NCI-H128 (cell line): ENCODE results near the gene TLL2.

Source experiments
- DNase-seq: peaks from one replicate; lab custom pipeline; 2025; ENCODE audit not compliant: unreplicated experiment; lab: John Stamatoyannopoulos, UW

Gene TLL2

DNA sequence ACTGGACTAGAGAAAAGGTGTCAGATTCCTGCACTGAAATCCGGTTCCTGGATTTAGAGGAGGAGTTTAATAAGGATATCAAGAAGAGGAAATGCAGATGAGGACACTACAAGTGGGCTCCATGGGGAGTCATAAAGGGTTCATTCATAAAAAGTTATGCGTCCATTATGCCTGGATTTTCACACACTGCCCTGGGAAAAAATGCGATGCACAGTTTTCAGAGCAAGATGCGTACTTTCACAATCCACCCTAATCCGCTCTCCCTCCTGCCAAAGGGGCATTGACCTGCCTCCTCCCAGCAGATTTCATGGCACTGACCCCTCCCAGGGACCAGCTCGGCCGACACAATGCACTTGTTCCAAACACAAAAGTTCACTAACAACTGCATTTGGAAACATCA lies 112.7 kb downstream of the TLL2 start:
- DNase-seq, result no peak

DNA sequence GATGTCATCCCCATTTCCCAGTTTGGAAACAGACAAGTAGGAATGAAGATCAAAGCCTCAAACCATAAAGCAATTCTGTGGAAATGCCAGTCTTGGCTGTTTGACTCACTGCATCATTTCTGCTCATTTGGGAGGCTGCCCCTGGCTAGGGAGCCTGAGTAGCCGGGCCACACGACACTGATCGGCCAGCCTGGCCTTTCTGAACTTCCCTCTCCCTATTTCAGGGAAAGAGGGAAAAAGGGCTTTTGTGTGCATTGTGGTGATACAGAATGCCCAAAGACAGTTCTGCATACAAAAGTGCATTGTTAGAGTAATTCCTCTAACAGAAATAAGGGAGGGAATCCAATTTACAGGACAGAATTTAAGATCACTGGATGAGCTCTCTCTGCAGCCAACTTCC lies 113.3 kb downstream of the TLL2 start:
- no peak for DNase-seq

DNA sequence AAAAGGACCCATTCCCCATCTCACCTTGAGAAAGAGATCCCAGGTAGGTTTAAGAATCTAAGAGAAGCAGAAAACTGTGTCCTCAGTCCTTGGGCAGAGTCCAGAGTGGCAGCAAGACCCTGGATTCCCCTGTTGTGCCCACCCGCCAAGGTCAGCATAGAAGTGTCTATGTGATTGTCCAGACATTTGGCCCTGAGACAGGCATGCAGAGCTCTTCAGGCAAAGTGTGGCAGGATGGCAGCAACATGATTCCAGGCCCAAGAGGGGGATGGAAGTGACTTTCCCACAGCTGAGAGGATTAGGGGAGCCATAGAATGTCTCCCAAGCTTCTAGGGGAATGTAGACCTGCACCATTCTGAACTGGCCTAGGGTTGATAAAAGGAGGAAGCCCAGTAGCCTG lies 115.8 kb downstream of the TLL2 start:
- DNase-seq, result no peak

DNA sequence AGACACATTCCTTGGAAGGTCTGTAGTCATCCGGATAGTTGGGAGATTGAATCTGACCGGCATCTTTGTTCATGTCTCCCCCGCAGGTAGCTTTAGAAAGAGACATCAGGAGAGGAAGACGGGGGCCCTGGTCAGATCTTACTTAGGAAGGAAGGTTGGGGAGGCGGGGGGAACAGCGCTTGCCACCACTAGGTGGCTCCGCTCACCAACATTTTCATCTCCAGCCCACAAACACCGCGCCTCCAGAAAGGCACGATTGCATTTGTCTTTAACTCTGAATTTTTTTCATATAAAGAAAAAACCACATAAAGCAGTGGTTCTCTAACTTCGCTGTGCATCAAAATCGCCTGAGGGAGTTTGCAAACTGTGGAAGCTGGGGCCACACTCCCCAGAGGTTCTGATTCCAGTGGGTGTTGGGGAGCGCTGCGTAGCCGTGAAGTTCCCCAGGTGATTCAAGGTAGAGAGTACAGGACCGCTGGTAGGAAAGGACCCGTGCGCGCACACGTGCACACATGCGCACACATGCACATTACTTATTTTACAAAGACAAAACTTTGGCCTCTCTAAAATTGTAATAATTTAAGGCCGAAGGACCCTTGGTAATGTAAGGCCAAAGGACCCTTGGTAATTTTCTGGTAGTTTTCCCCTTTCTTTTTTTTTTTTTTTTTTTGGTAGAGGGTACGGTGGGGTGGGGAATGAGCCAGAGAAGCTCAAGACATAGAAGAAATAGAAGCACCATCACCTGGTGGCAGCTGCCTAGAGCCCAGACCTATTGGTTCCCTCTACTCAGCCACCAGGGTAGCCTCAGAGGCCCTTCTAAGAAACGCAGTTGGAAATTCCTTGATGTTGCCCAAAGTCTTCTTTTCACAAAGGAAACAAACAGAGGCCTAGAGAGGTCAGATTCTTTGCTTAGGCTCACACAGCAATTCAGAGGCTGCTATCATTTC lies 117.5 kb downstream of the TLL2 start:
- peak; percentile 3 for DNase-seq

DNA sequence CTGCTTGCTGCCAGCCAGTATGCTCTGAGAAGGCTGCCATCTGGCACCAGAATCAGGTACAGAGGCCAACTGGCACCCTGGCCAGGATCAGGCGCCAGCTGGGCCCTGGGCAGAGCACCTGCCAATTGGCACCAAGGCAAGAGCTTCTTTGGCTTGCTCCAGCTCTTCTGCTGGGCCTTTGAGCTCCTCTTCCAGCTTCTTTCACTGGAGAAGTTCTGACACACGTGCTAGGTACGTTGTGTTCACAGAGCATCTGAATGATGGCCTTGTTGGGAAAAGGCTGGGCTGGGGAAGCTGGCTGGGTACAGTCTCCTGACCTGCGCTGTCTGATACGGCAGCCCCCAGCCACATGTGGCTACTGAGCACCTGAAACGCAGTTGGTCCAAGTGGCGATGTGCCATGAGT lies 123.3 kb downstream of the TLL2 start:
- no peak for DNase-seq

DNA sequence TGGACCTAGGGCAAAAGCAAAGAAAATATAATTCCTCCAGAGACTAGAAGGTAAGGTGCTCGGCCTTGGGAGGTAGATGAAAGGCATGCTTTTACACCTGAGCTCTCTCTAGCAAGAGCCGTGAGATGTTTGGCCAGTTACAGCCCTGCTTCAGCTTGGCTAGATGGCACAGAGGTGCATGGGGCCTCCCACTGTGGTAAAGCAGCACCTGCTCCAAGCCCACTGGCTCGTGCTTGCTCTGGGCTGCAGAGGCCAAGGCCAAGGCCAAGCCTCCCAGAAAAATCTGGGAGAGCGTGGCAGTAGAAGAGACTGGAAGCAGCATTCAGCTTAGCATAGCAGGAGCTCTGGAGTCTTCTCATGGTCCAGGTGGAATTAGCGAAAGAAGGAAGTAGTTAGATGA lies 123.9 kb downstream of the TLL2 start:
- no peak for DNase-seq

DNA sequence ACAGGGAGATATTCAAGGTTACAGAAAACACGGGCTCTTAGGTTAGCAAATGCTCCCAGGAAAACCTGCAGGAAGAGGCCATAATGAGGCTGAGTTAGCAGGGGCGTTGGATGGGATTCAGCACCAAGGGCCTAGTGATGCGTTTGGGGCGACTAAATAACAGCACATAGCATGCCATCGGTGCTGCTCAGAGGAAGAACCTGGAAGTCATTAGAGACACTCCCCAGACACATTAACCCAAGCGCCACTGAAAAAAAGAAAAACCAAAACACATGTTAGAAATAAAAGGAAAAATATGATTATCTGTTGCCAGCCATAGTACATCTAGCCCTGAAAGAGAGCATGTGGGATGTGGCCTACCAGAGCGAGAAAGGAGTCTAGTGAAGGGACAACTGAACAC lies 126.1 kb downstream of the TLL2 start:
- DNase-seq, result no peak

DNA sequence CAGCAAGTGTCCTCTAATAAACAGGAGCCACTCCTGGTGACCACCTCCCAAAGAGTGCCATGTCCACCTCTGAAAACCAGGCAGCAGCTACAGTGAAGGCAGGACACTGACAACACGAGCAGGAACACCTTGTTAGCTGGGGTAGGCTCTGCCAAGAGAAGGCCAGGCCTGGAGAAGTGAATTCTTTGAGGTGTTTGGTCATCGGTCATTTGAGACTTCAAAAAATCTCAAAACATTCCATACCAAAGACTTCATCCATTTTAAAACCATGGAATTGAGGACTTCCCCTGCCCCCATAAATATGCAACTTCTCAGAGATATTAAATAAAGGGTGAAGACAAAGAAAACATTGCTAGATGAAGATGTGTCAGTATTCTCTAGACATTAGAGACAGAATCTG lies 126.6 kb downstream of the TLL2 start:
- DNase-seq, result no peak

DNA sequence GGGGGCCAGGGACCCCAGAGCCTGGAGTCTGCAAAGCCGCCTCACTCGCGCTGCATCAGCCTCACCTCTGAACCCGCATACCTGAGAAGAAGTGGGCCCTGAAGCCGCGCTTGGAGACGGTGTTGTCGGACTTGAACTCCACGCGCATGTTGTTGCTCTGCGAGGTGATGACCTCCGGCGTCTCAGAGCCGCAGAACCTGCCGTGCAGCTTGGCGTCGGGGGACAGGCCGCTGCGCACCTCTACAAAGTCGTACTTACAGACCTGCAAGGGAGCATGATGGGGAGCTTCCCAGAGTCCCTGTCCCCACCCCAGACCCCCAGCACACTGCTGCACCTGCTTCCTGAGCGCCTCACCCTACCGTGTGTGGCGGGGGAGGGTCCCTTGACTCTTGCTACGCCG lies 129.2 kb downstream of the TLL2 start:
- no peak for DNase-seq

DNA sequence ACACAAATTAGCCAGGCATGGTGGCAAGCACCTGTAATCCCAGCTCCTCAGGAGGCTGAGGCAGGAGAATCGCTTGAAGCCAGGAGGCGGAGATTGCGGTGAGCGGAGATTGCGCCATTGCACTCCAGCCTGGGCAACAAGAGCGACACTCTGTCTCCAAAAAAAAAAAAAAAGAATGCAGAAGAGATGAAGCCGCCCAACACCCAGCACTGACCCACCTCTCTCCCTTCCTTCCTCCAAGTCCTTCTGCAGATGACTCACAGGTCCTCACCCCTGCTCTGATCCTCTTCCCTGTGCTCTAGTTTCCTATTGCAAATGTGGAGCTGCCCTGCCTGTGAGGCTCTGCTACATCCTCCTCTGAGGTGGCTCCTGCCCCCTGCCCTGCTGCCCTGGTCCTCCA lies 132.9 kb downstream of the TLL2 start:
- DNase-seq, result no peak

DNA sequence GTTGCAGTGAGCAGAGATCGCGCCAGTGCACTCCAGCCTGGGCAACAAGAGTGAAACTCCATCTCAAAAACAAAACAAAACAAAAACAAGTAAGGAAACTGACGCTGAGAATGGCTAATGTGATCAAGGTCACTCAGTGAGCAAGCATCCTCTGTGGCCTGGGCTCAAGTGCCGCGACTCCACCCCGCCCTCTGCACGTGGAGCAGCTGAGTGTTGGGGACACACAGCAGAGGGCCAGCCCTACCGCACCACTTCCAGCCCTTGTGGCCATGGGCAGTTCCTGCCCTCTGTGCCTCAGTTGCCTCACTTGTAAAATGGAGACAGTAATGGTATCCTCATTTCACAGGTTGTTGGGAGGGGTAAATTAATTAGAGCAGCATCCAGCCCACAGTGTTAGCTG lies 134.0 kb downstream of the TLL2 start:
- DNase-seq, result no peak

DNA sequence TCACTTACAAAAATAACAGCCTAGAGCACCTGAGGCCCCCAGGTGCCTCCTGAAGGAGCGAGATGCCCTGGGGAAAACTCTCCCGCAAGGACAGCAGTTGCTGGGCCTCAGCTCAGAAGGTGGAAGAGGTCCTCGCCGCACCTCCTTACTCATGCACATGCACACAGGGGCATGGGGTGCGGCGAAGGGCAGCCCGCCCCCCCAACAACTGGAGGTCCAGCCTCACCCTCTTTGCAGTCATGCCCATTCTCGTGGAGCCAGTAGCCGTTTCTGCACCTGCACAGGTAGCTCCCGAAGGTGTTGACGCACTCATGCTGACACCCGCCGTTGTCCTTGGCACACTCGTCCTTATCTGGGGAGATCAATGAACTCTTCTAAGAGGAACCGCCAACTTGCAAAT lies 135.0 kb downstream of the TLL2 start:
- no peak for DNase-seq

DNA sequence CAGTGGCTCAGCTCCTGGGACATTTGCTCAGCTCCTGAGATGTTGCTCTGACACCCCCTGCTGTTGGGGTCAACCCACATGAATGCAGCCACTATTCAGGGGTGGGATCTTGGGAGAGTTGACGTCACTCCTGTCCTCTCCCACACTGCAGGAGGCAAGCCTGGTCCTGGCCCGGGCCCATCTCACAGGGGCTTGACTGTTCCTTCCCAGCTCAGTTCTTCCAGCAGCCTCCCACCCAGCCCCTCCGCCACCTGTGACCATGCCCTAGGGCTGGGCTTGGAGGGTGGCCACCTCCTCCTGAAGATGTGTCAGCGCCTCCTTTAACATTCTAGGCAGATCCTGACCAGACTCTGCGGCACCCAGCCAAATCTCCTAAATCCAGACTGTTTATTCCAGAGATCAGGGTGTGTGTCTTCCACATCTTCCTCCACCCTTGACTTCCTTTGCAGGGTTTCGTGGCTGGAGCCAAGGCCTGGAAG lies 135.9 kb downstream of the TLL2 start:
- no peak for DNase-seq

DNA sequence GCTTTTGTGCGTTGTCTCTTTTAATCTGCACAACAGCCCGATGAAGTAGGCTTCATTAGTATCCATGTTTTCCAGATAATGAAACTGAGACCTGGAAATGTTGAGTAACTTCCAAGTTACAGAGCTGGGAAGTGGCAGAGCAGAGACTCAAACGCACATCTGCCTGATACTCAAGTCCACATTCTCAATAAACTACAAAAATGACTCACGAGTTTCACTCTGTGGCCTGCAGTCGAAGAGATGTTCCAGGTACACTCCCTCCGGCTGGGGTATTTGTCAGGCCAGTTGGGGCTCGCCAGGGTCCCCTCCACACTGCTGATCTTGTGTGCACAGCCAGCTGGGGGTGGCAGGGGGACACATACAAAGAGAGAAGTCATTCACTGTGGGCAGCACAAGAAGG lies 137.2 kb downstream of the TLL2 start:
- DNase-seq, result no peak

DNA sequence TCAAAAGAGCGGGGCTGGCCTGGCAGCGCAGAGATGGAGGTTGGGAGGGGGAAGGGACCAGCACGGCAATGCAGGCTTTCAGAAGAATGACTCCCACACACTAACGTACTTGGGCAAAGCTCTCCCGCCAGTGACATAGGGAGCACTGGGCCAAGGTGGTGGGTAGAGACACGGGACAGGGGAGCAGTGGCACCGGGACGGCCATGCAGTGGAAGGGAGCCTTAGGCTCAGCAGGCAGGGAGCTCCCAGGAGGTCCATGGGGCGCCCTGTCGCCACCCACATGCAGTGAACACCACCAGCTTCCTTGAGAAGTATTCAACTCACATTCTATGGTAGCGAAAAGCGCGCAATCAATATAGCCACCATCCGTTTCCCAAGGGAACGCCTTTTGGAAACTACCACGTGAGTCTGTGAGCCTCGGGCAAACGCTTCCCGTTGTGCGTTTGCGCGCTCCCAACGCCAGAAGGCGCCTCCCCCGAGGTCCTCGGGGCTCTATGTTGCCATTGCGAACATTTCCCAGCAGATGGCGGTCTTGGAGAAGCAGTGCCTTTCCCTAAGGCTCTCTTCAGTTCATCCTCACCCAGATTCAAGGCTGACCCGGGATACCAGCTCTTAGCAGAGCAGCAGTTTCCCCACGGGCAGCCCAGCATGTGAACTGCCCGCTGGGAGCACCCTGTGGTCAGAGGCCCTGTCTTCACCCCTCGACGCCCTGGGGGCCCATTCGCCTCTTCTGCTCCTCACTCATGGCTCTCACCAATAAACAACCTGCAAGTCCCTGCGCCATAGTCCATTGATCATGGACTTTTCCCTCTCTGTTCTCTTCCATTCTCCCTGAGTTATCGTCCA lies 138.5 kb downstream of the TLL2 start:
- DNase-seq, result peak; percentile 69

DNA sequence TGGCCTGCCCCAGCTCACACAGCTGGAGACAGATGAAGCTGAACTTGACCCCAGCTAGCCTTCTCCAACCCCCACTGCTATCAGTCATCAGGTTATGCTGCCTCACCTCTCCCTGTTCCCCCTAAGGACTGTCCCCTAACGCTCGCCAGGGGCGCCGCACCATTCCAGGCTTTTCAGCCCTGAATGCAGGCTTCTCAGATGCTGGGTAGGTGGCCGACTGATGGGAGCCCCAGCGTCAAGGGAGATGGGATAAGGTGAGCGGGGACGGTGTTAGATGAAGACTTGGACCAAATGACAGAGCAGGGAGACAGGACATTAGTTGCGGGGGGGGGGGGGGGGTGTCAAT lies 139.1 kb downstream of the TLL2 start:
- DNase-seq, result no peak

DNA sequence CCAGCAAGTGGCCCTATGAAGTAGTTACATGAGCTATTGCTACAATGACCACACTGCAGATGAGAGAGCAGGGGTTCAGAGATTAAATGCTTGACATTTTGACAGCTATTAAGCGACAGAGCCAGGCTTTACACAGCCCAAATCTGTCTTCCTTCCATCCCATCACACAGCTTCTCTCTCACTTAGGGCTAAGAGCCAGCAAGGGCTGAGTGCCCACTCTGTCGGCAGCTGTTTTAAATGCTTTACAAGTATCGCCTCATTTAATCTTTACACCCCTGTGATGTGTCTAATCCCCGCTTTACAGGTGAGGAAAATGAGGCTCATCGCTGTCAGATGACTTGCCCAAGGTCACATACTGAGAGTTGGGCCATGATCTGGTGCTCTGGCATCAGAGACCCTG lies 139.7 kb downstream of the TLL2 start:
- DNase-seq, result no peak

DNA sequence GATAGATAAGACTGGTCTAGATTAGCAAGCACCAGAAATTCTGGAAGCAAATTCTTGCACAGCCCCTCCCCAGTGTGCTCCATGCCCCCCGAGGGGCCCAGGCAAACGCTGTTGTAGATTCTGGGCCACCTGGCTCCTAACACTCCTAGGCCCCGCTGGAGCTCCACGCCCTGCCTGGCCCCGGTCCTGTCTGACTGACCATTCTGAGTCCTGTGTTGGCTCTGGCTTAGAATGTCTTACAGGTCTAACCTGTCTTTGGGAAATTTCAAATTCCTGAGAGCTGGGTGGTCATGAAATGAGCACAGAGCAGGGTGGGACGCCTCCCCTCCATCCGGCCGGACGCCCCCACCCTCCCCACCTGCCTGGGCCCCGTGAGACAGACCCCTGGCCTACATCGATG lies 142.4 kb downstream of the TLL2 start:
- DNase-seq, result no peak

DNA sequence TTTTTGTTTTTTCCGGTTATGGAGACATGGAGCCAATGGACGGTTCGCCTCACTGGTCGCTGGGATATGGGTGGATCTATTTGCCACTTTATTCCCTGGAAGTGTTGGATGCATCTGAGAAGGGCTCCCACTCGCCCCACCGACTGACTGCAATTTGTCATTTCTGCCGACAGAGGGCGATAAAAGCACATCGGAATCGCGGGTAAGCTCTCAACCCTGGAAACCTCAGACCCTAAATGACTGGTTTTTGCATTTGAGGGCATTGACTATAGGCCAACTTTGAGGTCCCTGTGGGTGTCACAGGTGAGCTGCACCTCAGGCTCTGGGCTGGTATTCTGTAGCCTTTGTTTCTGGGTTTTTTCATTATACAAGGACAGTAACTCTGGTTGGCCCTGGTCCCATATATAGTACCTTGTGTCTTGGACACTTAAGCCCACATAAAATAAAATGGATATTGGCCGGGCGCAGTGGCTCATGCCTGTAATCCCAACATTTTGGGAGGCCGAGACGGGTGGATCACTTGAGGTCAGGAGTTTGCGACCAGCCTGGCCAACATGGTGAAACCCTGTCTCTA lies 143.1 kb downstream of the TLL2 start:
- peak; percentile 17 for DNase-seq

DNA sequence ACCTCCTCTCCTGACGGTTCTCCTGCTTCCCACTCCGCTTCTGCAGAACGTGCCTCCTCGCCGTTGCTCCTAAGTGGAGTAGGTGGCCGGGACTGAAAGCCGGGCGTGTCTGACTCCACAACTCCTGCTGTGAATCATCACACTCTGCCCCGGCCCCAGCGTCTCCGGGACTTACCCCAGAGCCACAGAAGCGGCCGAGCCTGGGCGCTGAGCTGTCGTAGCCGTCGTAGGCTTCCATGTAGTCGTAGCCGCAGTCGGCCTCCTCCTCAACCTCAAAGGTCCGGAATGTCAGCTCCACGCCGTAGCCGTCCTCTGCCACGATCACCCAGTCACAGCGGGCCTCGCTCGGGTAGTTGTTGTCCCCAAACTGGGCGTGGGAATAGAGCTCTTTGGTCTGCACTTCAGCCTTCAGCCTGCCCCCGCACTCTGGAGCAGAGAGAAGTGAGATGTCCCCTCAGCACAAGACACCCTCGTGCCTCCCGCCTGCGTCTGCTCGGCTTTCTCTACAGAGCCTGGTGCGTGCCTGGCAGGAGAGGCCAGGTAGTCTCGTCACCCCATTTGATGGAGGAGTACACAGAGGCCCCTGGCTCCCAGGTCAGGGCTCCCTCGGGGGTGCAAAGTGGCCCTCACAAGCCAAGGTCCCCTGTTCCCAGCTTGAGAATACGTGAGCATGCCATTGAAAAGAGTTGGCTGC lies 143.7 kb downstream of the TLL2 start:
- DNase-seq, result no peak

DNA sequence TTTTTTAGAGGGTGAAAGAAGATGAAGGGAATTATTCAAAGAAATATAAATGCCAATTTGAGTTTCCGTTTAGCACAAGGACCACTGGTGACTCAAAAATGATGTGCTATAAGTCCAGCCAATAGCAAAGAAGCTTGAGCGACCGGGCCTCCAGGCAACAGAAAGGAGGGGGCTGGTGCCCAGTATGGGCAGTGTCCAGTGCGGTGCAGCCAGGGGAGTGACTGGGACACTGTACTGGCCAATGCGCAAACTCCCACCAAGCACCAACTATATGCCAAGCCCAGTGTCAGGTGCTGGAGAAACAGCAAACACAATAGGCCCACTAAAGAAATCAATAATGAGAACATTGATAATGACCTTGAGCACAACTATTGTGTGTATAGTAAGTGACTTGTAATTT lies 144.8 kb downstream of the TLL2 start:
- DNase-seq, result no peak
